ENCODE data around the gene CPZ.

CPZ gene

DNA sequence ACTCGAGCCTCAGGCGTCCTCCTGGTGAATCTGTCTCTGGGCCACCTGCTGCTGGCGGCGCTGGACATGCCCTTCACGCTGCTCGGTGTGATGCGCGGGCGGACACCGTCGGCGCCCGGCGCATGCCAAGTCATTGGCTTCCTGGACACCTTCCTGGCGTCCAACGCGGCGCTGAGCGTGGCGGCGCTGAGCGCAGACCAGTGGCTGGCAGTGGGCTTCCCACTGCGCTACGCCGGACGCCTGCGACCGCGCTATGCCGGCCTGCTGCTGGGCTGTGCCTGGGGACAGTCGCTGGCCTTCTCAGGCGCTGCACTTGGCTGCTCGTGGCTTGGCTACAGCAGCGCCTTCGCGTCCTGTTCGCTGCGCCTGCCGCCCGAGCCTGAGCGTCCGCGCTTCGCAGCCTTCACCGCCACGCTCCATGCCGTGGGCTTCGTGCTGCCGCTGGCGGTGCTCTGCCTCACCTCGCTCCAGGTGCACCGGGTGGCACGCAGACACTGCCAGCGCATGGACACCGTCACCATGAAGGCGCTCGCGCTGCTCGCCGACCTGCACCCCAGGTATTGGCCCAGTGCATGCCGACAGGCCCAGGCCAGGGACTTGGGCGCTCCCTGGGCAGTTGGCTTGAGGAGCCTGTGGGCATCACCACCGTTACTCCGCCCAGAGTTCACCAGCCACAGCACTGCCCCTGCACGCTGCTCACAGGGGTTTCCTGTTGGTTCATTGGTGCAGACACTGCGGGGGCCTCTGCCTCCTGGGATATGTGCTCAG is 11.3 kb upstream of the CPZ start:
- DNase-seq: no peak

DNA sequence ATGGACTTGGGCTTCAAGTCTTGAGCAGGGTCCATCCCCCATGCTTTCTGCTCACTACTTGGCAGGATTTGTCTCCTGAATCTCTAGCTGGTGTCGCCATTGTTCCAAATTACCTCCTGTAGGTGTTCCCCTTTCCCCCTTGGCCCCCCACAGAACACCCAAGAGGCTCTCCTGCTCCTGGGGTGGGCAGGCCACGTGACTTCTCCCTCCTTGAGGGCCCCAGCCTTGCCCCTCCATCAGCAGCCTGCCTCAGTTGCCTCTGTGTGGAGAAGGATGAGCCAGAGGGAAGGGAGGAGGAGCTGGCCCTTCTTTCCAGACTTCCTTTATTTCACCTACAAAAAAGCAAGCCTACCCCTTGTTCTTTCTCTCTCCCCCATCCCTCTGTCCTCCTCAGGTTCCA is 10.5 kb upstream of the CPZ start:
- DNase-seq: no peak

DNA sequence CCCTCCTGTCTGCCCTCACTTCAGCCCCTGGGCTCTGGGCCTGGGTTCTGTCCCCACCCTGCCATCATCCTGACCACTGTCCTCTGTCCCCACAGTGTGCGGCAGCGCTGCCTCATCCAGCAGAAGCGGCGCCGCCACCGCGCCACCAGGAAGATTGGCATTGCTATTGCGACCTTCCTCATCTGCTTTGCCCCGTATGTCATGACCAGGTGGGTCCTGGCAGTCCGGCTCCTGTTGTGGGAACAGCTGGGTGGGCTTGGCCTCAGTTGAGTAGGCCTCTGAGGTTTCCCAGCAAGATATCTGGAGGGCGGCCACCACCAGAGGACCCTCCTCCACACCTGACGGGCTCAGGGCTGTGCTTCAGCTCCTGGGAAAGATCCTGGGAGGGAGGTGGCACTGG is 10.1 kb upstream of the CPZ start:
- DNase-seq: no peak

DNA sequence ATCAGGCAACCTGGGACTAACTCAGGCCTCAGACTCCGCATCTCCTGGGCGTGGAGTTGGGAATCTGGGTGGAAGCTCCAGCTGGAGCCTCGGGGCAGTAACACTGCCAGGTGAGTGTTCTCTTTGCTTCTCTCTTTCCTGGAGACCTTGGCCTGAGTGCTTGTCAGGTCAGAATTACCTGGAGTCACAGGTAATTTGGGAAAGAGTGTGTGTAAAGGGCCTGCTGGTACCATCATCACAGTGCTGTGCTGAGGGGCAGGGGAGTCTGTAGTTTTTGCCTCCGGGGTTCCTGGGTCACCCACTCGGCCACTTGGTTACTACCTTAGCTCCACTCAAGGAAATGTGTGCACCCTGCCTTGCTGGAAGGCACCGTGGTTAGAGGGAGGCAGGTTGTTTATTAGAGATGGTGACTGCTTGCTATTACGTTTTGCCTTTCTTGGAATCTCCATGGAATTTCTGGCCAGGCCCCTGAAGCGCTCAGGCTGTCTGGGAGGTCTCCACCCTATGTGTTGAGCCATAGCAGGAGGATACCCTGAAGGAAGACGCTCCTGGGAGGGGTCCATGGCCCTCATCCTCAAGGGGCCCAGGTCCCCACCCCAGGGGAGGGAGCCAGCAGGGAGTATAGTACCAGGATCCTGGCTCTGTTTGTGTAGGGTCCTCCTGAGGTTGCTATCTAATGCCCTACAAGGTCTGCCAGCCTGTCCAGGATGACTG is 9.5 kb upstream of the CPZ start:
- no peak for DNase-seq

DNA sequence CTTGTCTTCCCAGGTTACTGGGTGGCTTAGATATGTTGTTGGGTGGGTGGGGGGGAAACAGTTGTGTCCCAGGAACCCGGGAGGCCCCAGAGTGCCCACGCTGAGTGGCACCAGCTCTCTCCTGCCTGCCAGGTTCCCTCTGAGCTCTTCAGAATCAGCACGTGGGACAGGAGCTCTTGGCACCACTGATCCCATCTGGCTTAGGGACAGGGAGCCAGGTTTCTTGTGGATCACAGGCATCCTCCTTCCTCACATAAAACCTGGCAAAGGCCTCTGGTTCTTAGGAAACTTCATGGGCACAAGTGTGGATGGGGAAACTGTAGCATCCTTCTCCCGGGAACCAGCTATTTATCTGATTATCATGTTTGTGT is 8.9 kb upstream of the CPZ start:
- no peak for DNase-seq

DNA sequence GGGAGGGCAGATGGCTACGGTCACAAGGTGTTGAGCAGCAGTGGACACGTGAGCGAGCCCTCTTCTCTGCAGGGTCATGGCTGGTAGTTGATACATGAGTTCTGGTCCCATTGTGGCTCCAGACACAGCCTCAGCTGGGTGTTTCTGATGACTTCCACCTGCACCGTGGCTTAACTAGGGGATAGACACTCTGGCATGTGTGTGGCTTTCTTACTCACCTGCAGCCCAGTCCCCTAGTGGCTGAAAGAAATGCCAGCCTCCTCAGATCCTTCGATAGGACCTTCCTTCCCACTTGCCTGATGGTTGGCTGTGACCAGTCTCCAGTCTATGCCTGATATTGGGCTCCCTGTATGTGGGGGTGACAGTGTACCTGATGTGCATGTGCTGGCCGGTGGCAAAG is 7.4 kb upstream of the CPZ start:
- DNase-seq: no peak

DNA sequence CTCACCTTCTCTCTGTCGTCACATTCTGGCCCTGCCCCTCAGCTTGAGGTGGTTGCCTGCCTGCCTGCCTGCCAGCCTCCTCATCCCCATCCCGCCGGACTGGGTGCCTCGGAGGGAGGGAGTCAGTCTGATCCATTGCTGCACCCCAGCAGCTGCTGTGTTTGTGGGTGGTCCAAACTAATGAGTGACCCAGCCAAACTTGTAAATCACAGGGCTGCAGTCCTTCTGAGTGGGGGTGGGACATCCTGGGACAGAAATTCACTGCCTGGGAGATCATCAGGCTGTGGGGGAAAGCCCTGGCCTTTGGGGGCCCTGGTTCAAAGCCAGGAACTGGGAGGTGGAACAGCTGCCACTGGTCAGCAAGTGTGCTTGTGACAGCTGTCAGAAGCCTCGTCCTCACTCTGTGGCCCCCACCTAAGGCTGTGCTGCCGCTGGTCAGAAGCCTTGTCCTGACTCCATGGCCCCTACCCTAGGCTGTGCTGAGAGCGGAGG is 6.8 kb upstream of the CPZ start:
- DNase-seq: no peak

DNA sequence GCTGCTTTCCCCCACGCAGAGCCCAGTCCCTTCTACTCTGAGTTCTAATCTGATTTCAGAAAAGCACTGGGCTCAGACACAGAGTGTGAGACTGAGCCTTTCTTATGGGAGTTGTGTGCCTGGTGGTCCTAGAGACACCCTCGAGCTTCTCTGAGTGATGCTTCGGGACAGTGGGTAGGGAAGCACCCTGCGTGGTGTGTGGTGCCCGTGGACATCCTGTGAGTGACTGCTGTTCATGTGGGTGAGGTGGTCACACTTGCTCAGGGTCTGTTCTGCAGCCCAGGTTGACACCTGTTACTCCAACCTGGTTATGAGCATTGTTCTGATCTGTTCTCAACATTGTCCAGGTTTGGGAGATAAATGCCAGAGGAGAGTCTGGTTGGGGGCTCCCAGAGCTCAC is 6.3 kb upstream of the CPZ start:
- no peak for DNase-seq

DNA sequence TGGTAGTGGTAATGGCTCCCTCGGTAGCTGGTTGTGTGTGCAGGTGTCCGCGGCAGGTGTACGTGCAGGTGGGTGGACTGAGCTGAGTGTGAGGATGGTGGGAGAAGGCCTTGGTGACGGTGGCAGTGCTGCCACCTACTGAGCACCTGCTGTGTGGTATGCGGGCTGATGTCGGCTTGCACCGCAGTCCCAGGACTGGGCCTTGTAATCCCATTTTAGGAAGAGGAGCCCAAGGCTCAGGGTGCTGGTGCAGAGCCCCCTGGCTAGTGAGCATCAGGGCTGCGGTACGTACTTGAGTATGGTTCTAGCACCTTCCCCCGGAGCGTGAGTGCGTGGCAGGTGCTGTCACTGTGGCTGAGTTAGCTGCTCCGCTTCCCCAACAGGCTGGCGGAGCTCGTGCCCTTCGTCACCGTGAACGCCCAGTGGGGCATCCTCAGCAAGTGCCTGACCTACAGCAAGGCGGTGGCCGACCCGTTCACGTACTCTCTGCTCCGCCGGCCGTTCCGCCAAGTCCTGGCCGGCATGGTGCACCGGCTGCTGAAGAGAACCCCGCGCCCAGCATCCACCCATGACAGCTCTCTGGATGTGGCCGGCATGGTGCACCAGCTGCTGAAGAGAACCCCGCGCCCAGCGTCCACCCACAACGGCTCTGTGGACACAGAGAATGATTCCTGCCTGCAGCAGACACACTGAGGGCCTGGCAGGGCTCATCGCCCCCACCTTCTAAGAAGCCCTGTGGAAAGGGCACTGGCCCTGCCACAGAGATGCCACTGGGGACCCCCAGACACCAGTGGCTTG is 5.7 kb upstream of the CPZ start:
- DNase-seq: no peak

DNA sequence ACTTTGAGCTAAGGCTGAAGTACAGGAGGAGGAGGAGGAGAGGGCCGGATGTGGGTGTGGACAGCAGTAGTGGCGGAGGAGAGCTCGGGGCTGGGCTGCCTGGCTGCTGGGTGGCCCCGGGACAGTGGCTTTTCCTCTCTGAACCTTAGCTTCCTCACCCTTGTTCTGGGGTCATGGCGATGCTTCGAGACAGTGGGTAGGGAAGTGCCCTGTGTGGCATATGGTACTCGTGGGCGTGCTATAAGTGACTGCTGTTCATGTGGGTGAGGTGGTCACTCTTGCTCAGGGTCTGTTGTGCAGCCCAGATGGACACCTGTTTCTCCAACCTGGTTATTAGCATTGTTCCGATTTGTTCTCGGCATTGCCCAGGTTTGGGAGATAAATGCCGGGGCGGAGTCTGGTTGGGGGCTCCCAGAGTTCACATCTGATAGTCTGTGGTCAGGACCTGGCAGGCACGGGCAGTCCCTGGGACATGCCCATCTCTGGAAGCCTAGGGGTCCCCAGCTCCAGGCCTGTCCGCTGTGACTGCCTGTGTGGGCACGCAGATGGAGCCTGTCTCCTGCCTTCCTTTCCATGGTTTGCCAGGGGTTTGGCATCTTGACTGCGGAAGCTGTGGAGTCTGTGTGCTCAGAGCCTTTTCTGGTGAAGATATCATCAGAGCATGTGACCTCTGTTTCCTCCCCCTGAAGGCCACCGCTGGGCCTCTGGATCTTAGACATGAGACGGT is 4.9 kb upstream of the CPZ start:
- DNase-seq: no peak

DNA sequence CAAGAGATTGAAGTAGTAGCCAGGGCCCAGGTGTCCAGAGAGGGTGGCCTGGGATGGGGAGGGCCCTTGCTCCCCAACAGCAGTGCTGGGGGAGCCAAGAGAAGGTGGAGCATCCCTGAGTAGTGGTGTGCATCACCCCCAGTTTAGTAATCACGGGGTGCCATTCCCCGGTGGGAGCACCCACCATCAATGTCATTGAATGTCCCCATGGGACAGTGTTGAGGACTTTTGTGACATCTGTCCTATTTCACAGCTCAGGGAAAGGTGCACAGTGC is 4.4 kb upstream of the CPZ start:
- no peak for DNase-seq

DNA sequence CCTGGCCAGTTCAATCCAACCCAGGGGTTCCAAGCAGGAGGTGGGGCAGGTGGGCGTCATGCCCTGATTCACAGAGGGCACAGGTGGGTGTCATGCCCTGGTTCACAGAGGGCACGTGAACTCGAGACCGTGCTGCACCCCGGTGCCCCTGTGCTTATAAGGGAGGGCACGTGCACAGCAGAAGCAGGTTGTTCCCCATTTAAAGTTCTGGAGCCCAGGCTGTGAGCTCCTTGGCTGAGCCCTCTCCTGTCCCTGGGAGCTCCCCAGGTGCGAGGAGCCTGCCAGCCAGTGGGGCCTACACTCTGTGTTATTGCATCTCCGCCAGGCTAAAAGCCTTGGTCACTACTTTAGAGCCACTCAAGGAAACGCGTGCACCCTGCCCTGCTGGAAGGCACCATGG is 3.2 kb upstream of the CPZ start:
- DNase-seq: no peak

DNA sequence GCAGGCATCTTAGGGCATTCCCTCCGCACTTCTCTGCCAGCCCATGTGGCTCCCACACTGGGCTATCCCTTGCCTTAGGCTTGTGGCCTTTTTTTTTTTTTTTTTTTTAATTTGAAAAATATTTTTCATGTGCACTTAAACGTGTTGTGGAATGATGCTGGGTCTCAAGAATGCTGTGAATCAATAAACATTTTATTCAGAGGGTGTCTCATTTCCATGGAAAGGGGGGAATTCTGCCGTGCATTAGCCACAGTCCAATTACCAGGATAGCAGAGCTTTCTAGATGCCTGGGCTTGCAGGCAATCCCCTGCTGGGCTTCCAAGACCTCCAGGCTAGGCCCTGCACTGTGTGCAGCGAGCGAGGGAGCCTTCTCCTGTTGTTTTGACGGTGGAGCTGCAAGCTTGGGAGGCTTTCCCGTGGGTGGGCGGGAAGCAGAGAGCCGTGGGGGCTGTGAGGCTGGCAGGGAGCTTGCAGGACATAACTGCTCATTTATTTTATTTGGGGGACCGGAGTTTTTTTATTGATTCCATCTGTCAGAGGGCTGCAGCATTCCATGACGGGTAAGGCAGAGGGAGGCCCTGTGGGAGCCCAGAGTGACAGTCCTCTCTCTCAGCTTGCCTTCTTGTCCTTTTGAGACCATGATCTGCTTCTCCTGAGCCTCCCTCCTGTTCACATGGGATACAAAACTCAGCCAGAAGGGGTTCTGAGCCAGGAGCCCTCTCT is 2.6 kb upstream of the CPZ start:
- DNase-seq: no peak

DNA sequence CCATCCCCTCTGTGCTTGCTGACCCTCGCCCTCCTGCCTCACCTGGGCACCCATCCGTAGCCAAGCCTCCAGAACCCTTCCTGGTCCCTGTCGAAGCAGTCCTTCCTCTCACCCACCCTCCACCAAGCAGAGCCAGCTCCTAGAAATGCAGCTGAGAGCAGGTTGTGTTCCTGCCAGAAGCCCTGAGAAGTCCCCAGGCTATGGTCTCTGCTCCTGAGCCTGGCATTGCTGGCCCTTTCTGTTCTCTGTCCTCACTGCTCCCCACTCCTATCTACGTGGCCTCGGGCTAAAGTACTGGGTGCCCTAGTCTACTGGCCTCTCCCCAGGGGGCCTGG is 2.1 kb upstream of the CPZ start:
- DNase-seq: no peak

DNA sequence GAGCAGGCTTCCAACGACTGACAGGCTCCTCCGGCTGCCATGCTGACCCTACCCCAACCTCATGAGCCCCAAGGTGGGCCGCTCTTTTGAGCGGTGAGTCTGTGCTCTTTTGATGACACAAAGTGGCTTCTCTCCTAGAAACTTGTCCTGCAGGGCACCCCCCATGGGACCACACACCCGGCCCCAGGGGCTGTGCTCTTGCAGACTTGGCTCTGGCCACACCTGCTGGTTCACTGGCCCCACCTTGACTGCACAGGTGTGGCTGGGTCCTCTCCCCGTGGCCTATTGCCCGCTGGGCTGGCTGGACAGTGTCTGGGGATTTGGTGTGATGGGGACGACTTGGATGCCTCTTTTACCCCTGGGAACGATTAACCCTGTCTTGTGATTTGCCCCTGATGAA is 1.5 kb upstream of the CPZ start:
- DNase-seq: no peak

DNA sequence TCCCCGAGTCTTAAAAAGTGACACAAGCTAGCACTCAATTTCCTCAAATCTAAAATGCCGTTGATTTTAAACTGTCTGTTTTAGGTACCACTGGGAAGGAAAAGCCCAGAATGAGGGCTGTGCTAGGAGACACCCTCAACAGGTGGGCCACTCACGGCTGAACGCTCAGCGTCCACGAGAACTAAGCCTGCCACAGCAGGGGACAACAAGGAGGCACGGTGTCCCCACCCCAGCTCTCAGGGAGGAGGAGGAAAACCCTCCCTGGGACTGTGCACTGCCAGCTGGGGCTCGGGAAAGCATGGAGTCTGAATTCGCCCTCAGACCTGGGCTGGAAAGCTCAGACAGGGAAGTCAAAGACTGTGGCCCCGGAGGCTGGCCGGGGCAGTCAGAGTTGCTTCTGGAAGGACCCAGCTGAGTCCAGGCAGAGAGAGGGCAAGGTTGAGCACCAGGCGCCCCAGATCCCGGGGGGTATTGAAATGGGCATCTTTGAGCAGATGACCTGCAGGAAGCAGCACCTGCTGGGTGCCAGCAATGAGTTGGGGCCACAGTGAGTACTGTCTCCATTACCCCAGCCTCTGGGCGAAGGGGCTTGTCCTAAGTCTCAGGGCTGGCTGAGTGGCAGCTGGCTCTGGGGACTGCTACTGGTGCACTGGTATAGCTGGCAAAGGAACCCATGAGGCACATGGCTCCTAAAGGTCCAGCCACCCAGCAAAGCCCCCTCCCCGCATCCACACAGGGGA is 769 bp upstream of the CPZ start:
- no peak for DNase-seq

DNA sequence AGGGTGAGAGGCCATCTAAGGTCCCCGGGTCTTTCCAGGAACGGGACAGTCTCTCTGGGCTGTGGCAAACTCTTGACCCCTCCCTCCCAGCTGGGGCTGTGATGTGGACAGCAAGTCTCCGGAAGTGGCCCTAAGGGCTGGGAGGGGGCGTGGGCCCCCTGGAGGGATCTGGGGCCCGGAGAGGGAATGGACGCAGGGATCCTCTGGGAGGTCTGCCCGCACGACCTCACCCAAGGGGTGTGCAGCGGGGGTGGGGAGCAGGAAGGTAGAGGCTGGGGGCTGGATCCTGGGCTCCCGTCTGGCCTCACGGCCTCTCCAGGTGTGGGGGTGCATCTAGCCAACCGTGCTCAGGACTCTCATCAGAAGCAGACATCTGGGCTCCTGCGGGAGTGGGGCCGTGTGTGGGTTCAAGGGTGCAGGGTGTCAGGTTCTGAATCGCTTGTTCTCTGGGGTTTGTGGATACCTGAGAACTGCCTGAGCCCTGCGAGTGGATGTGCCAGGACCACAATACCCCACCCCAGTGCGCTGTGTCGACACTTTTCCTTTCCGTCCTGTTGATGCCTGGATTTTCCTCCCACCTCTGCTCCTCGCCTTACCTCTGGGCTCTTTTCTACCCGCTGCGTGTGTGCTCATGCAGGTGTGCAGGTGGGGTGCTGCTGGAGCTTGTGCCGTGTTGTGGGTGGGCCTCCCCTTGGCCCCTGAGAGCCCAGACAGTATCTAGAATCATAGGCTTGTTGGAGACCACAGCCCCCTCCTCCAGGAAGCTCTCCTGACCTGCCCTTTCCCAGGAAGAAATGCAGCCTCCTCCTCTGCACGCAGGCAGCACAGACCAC is 915 bp downstream of the CPZ start:
- DNase-seq: no peak

DNA sequence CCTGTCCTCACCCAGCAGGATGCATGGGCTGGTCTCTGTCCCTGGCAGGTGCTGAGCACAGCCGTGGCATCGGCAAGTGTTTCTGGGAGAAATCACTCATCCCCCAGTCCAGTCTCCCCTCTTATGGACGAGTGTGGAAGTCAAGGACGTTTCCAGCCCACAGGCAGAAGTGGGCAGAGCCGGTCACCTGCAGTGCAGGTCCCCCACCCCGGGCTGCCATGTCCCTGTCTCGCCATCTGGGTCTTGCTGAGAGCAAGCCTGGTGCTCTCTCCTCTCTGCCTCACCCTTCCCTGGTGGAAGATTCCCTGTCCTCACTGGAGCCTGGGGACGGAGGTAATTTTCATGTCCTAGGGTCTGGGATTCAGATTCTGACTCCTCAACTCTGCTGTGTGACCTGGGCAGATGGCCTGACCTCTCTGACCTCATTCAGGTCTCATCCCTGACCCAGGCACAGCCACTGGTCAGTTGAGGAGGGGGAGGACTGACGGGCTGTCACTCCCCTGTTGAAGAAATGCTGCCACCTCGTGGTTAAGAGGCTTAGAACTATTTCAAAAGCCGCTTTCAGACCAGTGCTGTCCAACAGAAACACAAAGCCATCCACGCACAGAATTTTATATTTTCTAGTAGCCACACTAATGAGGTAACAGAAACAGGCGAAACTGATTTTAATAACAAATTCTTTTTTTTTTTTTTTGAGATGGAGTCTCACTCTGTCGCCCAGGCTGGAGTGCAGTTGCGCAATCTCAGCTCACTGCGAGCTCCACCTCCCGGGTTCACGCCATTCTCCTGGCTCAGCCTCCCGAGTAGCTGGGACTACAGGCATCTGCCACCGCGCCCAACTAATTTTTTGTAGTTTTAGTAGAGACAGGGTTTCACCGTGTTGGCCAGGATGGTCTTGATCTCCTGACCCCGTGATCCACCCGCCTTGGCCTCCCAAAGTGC is 1.8 kb downstream of the CPZ start:
- peak; percentile 15 for DNase-seq

DNA sequence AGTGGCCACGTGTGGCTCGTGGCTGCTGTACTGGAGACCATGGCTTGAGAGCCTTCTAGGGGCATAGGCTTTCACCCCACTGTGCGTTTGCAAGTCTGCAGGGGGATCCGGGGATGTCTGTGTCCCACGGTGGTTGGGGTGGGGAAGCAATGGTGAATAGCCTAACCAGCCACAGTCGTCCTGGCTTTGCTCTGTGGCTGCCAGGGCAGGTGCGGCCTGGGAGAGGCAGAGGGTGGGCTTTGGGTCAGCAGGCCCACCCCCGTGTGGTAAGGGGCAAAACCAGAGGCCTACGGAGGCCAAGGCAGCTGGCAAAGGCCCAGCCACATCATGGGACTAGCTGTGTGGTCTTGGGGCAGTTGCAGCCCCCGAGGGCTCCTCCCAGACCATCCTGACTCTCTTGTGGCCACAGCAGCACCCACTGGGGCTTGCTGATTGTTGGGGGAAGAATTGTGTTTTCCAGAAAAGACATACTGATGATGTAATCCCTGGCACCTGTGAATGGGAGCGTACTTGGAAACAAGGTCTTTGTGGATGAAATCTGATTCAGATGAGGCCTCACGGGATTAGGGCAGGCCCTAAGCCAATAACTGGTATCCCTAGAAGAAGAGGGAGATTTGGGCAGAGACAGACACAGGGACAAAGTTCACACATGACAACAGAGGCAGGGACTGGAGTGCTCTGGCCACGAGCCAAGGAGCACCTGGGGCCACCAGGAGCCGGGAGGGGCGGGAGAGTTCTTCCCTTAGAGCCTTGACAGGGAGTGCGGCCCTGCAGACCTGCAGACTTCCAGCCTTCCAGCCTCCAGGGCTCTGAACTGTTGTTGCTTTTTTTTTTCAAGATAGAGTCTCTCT is 2.9 kb downstream of the CPZ start:
- no peak for DNase-seq

Data from DMS 273 treated with DMSO at 0.1 percent for 48 hours (cell line).